ENCODE results near the gene GULP1. TPM values are rescaled to one million over a fixed set of nuclear protein-coding genes. Genes with fewer than 3 reads are reported as not detected.

GULP1 gene
- total RNA-seq, 1 donor from 2014 or later, result 22.8 TPM

DNA sequence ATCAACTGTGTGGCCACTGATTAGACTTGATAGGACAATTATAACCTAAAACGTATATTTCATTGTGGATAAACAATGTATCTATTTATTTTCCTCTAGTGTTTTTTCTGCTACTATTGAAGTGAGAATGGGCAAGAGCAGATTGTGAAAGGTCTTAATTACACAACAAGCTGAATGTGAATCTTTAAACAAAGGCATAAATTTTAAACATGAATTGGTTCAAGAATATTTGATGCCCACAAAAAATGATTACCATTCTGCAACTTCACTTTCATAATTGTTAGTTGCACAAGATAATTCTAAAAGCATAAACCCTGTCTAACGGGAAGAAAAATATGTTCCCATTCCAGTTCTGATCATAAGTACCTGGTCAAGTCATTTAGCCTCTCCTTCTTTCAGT, 285.6 kb downstream of the GULP1 start:
- no peaks in the 10 kb centered on the region for H3K4me1 Mint-ChIP-seq (ENCODE audit: unreplicated experiment)
- H3K36me3 Mint-ChIP-seq (ENCODE audit: low read depth, unreplicated experiment), result no peaks in the 10 kb centered on the region
- DNase-seq (ENCODE audit: low spot score), result no peak
- TF ChIP-seq, protein P1, sequence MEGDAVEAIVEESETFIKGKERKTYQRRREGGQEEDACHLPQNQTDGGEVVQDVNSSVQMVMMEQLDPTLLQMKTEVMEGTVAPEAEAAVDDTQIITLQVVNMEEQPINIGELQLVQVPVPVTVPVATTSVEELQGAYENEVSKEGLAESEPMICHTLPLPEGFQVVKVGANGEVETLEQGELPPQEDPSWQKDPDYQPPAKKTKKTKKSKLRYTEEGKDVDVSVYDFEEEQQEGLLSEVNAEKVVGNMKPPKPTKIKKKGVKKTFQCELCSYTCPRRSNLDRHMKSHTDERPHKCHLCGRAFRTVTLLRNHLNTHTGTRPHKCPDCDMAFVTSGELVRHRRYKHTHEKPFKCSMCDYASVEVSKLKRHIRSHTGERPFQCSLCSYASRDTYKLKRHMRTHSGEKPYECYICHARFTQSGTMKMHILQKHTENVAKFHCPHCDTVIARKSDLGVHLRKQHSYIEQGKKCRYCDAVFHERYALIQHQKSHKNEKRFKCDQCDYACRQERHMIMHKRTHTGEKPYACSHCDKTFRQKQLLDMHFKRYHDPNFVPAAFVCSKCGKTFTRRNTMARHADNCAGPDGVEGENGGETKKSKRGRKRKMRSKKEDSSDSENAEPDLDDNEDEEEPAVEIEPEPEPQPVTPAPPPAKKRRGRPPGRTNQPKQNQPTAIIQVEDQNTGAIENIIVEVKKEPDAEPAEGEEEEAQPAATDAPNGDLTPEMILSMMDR (IDR thresholded peaks at IDR 0.05; ENCODE audit: unreplicated experiment), result no peak
- H3K9me3 Mint-ChIP-seq (ENCODE audit: unreplicated experiment), result no peaks in the 10 kb centered on the region
- H3K4me3 Mint-ChIP-seq (ENCODE audit: unreplicated experiment), result no peak overlapping the region
- H3K27ac Mint-ChIP-seq (ENCODE audit: unreplicated experiment), result no peak overlapping the region
- no peaks in the 10 kb centered on the region for H3K27me3 Mint-ChIP-seq (ENCODE audit: unreplicated experiment)

DNA sequence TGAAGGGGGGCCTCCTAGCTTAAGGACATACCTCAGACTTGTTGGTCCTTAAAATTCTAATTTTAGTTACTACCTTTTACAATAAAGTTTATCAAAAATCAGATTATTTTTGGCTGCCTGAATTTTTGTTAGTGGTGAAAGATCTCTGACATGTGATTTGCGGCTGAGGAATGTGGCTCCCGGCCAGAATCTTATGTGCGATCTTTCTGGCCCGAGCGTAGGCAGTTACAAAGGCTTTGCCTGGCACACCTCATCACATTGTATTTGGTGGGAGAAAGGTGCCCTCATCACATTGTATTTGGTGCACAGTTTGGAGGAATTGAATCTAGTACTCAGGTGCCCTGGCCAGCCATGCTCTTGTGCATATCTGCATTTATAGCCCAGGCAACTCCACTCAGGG, 289.1 kb downstream of the GULP1 start:
- no peak overlapping the region for H3K4me3 Mint-ChIP-seq (ENCODE audit: unreplicated experiment)
- no peaks in the 10 kb centered on the region for H3K36me3 Mint-ChIP-seq (ENCODE audit: low read depth, unreplicated experiment)
- TF ChIP-seq, protein P1 (IDR thresholded peaks at IDR 0.05; ENCODE audit: unreplicated experiment), result no peak
- no peak overlapping the region for H3K27ac Mint-ChIP-seq (ENCODE audit: unreplicated experiment)
- H3K9me3 Mint-ChIP-seq (ENCODE audit: unreplicated experiment), result no peaks in the 10 kb centered on the region
- no peak for DNase-seq (ENCODE audit: low spot score)
- H3K4me1 Mint-ChIP-seq (ENCODE audit: unreplicated experiment), result no peaks in the 10 kb centered on the region
- no peaks in the 10 kb centered on the region for H3K27me3 Mint-ChIP-seq (ENCODE audit: unreplicated experiment)

DNA sequence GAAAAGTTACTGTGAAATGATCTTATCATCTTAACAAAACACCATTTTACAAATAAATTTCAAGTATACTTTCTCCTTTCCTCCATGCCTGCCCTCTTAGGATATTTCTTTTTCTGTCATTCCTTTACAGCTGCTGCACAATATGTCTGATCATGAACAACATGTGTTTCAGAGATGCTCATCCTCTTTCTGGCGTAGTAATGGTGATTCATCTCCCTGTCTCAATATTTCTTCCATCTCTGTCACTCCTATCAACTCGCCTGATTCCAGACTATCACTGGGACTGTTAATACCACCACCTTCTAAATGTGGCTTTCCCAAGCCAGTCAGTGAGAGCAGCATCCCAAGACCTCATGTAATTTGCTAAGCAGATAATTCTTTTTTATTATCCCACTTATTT, 290.5 kb downstream of the GULP1 start:
- no peak overlapping the region for H3K4me3 Mint-ChIP-seq (ENCODE audit: unreplicated experiment)
- H3K4me1 Mint-ChIP-seq (ENCODE audit: unreplicated experiment), result no peaks in the 10 kb centered on the region
- no peaks in the 10 kb centered on the region for H3K27me3 Mint-ChIP-seq (ENCODE audit: unreplicated experiment)
- DNase-seq (ENCODE audit: low spot score), result no peak
- no peaks in the 10 kb centered on the region for H3K9me3 Mint-ChIP-seq (ENCODE audit: unreplicated experiment)
- no peaks in the 10 kb centered on the region for H3K36me3 Mint-ChIP-seq (ENCODE audit: low read depth, unreplicated experiment)
- TF ChIP-seq, protein P1 (IDR thresholded peaks at IDR 0.05; ENCODE audit: unreplicated experiment), result no peak
- no peak overlapping the region for H3K27ac Mint-ChIP-seq (ENCODE audit: unreplicated experiment)

DNA sequence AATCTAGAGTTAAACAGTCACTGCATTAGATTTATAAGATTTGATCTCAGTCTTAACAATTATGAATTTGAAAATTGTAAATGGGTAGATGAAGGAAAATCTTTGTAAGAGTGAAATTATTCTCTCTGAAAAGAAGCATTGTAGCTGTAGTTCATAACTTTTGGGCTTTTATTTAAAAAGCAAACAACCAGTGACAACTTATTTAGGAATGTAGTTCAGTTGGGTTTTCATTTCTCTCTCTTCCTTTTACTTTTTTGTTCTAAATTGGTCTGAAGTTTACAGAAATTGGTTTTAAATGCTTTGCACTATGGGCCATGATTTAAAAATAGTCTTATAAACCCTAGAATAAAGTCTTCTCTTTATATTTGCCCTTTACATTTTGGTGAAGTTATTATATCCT, 296.6 kb downstream of the GULP1 start:
- H3K36me3 Mint-ChIP-seq (ENCODE audit: low read depth, unreplicated experiment), result no peaks in the 10 kb centered on the region
- H3K27me3 Mint-ChIP-seq (ENCODE audit: unreplicated experiment), result no peaks in the 10 kb centered on the region
- H3K9me3 Mint-ChIP-seq (ENCODE audit: unreplicated experiment), result no peaks in the 10 kb centered on the region
- H3K27ac Mint-ChIP-seq (ENCODE audit: unreplicated experiment), result no peak overlapping the region
- H3K4me3 Mint-ChIP-seq (ENCODE audit: unreplicated experiment), result no peak overlapping the region
- TF ChIP-seq, protein P1 (IDR thresholded peaks at IDR 0.05; ENCODE audit: unreplicated experiment), result no peak
- no peak for DNase-seq (ENCODE audit: low spot score)
- no peaks in the 10 kb centered on the region for H3K4me1 Mint-ChIP-seq (ENCODE audit: unreplicated experiment)

DNA sequence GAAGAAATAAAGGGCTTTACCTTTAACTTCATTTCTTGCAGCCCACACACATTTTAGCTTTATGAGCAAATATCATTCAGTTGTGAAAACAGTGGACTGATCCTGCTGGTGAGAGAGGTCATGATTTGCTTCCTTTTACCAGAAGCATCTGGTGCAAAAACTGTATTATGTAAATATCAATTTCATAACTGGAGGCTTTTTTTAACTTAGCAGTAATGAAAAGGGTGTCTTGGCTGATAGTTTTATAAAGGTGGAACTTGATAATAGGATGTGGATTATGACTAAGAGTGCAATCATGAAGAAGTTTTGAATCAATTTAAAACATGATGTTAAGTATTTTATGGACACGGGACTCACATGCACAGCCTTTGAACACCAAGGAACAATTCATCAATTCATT, 304.4 kb downstream of the GULP1 start:
- H3K27ac Mint-ChIP-seq (ENCODE audit: unreplicated experiment), result no peak overlapping the region
- no peaks in the 10 kb centered on the region for H3K27me3 Mint-ChIP-seq (ENCODE audit: unreplicated experiment)
- no peak for DNase-seq (ENCODE audit: low spot score)
- no peaks in the 10 kb centered on the region for H3K9me3 Mint-ChIP-seq (ENCODE audit: unreplicated experiment)
- no peaks in the 10 kb centered on the region for H3K4me1 Mint-ChIP-seq (ENCODE audit: unreplicated experiment)
- no peaks in the 10 kb centered on the region for H3K36me3 Mint-ChIP-seq (ENCODE audit: low read depth, unreplicated experiment)
- H3K4me3 Mint-ChIP-seq (ENCODE audit: unreplicated experiment), result no peak overlapping the region
- TF ChIP-seq, protein P1 (IDR thresholded peaks at IDR 0.05; ENCODE audit: unreplicated experiment), result no peak
